GM12873 (cell line): ENCODE measurements around the gene ENAH.

Experiments
- CTCF ChIP-seq: IDR thresholded peaks from 2 replicates; pipeline ENCODE4 v1.5.1; 2012; ENCODE audit warnings: low read depth, mild to moderate bottlenecking, moderate library complexity, low read length, control low read depth; ENCODE audit not compliant: insufficient read depth; ENCODE audit errors: missing control alignments

ENAH gene

GRCh38 chr1:225465793-225466517 lies 187.0 kb downstream of the ENAH start:
- TF ChIP-seq CTCF: no peak

GRCh38 chr1:225464851-225465792 lies 187.8 kb downstream of the ENAH start:
- TF ChIP-seq CTCF: no peak

- no peak for TF ChIP-seq CTCF
Measured at GRCh38 chr1:225462714-225463574, 190.0 kb downstream of the ENAH start.

GRCh38 chr1:225462429-225462713 lies 190.6 kb downstream of the ENAH start:
- no peak for TF ChIP-seq CTCF

GRCh38 chr1:225461533-225462428 lies 191.1 kb downstream of the ENAH start:
- TF ChIP-seq CTCF: no peak

GRCh38 chr1:225460737-225461532 lies 192.0 kb downstream of the ENAH start:
- TF ChIP-seq CTCF: no peak
